Stimulated activated CD4-positive, alpha-beta T cell treated with anti-CD3 and anti-CD28 coated beads, Interleukin-4, amount 100 ng/mL, for 48 hours (primary cell): Measurements from ENCODE around the gene DAD1.

Experiments used
- DNase-seq, 2 donors: peaks; one replicate each; pipeline ENCODE4 v3.0.0-alpha.2; 2020; ENCODE audit warnings: low read depth in 2 of 2

DAD1 gene

GRCh38 chr14:22537436-22538310 lies 51.4 kb downstream of the DAD1 start:
- DNase-seq = no peak

GRCh38 chr14:22536853-22537338 lies 52.1 kb downstream of the DAD1 start:
- peak; percentile 73 to 85 for DNase-seq

- DNase-seq = no peak
Measured at GRCh38 chr14:22535916-22536315, 53.1 kb downstream of the DAD1 start.

- no peak for DNase-seq
Measured at GRCh38 chr14:22535126-22535525, 53.9 kb downstream of the DAD1 start.

GRCh38 chr14:22534547-22534946 lies 54.5 kb downstream of the DAD1 start:
- no peak for DNase-seq

- DNase-seq = no peak
Measured at GRCh38 chr14:22533739-22534359, 55.2 kb downstream of the DAD1 start.

- DNase-seq = no peak
Measured at GRCh38 chr14:22533057-22533704, 55.8 kb downstream of the DAD1 start.

GRCh38 chr14:22532345-22533056 lies 56.5 kb downstream of the DAD1 start:
- DNase-seq = no peak

- DNase-seq = no peak
Measured at GRCh38 chr14:22531451-22532344, 57.3 kb downstream of the DAD1 start.

GRCh38 chr14:22530127-22530526 lies 58.9 kb downstream of the DAD1 start:
- DNase-seq = no peak

GRCh38 chr14:22526744-22527143 lies 62.3 kb downstream of the DAD1 start:
- no peak for DNase-seq

GRCh38 chr14:22526218-22526617 lies 62.8 kb downstream of the DAD1 start:
- no peak for DNase-seq

GRCh38 chr14:22524784-22525161 lies 64.3 kb downstream of the DAD1 start:
- no peak for DNase-seq

GRCh38 chr14:22524115-22524783 lies 64.8 kb downstream of the DAD1 start:
- DNase-seq = no peak

GRCh38 chr14:22523283-22523682 lies 65.7 kb downstream of the DAD1 start:
- DNase-seq = no peak

- no peak for DNase-seq
Measured at GRCh38 chr14:22522466-22522957, 66.5 kb downstream of the DAD1 start.

- DNase-seq = no peak
Measured at GRCh38 chr14:22521449-22522239, 67.4 kb downstream of the DAD1 start.

- DNase-seq = no peak
Measured at GRCh38 chr14:22520796-22521195, 68.2 kb downstream of the DAD1 start.
